Activated naive CD4-positive, alpha-beta T cell treated with Interleukin-2 at 50 U/mL for 16 hours (primary cell): Measurements from ENCODE around the gene R3HDM2.
"Not testable (repeated sequence)": the region's sequence is repeated elsewhere in the genome, so short reads cannot be mapped to it uniquely, and the experiment has no call there.

Experiments used
- DNase-seq: peaks from one replicate; pipeline ENCODE4 v3.0.0-alpha.2; 2020

Gene R3HDM2

GRCh38 chr12:57319678-57320469 lies 111.0 kb downstream of the R3HDM2 start:
- DNase-seq = no peak

- DNase-seq = no peak
These were observed 115.2 kb downstream of the R3HDM2 start for GRCh38 chr12:57315681-57316080.

DNA sequence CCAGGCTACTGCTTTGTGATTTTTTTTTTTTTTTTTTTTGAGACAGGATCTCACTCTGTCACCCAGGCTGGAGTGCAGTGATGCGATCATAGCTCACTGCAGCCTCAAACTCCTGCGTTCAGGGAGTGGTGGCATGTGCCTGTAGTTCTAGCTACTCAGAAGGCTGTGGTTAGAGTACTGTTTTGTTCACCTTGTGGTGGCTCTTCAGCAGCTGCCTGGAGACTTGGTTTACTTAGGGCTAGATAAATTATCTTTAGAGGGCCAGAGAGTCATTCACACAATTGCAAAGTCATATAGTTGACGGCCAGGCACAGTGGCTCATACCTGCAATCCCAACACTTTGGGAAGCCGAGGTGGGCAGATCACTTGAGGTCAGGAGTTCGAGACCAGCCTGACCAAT lies 118.6 kb downstream of the R3HDM2 start:
- DNase-seq = not testable (repeated sequence)

DNA sequence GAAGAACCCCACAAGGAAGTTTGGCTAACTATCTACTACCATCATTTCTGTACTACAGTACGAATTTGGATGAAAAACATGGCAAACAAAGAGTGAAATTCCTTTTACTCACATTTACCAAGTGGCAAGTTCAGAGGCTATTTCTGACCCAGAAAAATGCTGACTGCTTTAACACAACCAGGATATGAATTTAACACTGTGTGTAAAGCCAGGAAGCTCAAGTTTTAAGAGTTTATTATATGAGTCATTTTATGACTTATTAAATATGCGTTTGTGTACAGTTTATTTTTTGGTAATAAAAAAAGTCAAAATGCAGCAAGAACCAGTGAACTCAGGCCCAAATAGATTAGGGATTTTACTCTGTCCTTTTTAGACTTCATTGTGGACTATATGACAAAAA lies 121.4 kb downstream of the R3HDM2 start:
- DNase-seq = no peak

DNA sequence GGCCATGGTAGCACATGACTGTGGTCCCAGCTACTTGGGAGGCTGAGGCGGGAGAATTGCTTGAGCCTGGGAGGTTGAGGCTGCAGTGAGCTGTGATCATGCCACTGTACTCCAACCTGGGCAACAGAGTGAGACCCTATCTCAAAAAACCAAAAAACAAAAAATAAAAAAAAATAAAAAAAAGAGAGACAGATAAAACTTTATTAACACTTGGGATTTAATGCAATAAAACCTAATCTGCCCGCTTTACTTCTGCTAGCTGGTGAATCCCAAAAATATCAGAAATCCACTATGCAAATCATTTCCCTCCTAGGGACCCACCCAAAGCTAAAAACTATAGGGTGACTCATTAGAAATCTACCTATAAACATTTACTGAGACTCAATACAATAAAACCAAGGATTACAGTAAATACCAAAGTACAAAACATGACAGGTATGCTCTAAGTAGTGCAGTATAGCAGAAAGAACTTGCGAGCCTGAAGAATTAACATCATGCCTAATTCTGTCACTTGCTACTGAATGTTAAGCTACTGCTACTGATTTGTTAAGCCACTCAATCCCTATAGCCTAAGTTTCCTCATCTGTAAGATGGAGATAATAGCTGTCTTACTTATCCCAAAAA lies 129.8 kb downstream of the R3HDM2 start:
- DNase-seq = no peak

- DNase-seq = no peak
These were observed 131.3 kb downstream of the R3HDM2 start for GRCh38 chr12:57299514-57300016.

GRCh38 chr12:57296291-57296690 lies 134.6 kb downstream of the R3HDM2 start:
- no peak for DNase-seq

DNA sequence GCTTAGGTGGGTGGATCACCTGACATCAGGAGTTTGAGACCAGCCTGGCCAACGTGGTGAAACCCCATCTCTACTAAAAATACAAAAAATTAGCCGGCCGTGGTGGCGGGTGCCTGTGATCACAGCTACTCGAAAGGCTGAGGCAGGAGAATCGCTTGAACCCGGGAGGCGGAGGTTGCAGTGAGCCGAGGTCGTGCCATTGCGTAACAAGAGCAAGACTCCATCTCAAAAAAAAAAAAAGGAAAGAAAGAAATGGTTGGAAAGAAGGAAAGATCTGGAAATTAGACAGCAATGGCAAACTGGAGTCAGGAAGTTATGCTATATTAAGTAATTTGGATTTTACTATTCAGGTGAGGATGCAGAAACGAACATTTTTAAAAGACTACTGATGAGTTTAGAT lies 148.8 kb downstream of the R3HDM2 start:
- not testable (repeated sequence) for DNase-seq

DNA sequence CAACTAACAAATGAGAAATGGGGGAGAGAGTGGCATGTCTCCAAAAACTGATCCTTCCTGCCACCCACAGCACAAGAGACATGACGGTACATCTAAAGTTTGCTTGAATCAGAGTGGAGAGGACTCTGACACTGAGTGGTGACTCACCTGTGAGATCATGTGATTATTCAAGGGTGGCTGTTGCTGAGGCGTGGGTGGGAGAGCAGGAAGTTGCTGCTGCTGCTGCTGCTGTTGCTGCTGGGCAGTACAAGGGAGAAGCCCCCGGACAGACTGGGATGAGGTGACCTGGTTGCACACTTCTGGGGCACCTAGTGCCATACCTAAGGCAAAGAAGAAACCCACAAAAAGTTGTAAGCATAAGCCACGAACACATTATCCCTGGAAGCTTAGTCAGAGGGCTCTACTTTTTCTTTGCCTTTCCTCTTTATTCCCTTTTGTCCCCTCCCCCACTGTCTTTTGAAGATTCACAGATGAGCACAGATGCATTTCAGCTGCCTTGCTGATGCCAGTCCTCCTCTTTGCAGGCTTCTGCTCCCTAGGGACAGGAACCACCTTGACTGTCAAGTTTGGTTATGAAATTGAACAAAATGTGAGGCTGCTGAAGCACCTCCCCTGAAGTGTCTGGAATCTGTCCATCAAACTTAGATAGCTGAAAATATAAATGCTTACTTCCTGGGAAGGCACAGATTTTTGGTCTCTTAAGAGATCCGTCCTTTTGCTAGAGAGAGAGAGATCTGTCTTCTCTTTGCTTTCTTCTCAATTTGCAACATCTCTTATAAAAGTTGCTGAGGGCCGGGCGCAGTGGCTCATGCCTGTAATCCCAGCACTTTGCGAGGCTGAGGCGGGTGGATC lies 150.4 kb downstream of the R3HDM2 start:
- peak; percentile 75 for DNase-seq

DNA sequence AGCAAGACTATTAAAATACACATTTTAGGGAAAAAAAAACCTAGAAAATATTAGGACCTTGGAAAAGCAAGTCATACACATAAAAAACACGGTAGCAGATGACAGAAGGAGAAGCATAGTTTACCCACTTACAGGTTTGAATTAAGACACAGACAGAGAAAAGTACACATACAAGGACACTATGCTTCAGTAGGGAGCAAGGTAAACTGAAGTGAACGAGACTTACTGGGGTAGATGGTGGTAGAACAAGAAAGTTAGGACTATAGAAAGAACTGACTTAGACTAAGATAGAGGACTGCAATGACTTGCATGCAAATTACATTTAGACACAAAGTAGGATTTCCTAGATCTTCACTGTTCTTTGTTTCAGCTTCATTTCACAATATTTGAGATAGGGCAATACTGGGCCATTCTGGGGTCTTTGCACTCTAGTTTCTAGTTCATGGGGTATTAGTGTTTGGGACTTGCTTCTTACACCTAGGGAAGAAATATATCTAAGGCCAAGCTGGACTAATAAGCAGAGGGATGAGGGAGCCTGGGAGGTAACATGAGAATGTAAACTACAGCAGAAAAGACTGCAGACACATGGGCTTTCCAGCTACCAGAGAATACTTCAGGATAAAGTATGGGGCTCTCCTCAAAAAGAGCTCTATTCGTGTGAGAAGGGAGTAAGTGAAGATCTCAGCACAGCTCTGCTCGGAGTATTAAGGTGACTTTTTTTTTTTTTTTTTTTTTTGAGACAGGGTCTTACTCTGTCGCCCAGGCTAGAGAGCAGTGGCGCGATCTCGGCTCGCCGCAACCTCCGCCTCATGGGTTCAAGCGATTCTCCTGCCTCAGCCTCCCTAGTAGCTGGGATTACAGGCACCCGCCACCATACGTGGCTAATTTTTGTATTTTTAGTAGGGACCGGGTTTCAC lies 152.1 kb downstream of the R3HDM2 start:
- DNase-seq = no peak

DNA sequence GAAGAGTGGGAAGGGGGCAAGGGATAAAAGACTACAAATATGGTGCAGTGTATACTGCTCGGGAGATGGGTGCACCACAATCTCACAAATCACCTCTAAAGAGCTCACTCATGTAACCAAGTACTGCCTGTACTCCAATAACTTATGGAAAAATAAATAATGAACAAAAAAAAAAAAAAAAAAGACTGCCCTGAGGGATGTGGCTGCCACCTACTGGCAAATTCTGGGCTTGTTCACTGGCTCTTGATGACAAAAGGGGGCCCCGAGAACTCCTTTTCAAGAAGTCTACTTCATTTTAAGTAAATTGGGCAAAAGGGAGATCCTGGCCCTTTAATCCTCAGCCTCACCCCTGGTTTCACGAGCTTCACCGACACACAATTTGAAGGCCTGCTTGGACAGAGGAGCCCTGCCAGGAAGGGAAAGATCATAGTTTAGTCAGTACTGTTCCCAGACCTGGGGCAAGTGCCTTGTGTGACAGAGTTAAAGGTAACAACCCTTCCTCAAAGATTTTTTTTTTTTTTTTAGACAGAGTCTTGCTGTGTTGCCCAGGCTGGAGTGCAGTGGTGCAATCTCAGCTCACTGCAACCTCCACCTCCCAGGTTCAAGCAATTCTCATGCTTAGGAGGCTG lies 153.8 kb downstream of the R3HDM2 start:
- DNase-seq = no peak

- DNase-seq = not testable (repeated sequence)
These were observed 154.6 kb downstream of the R3HDM2 start for GRCh38 chr12:57276233-57276632.

DNA sequence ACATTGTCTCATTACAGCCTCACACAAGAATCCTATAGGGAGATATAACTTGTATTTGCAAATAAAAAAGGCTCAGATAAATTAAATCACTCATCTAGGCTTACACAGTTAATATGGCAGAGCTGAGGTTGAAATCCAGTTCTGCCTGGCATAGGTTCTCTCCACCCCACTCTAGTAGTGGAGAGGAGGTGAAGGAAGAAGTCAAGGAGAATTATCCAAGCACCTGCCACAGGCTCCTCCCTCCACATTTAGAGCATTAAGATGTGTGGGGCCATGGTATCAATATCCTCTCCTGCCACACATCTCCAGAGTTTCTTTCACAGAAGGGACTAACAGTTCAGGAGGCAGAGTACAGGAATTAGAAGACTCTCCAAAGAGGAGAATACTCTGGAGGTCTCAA lies 157.3 kb downstream of the R3HDM2 start:
- DNase-seq = no peak

GRCh38 chr12:57272337-57273151 lies 158.3 kb downstream of the R3HDM2 start:
- no peak for DNase-seq

DNA sequence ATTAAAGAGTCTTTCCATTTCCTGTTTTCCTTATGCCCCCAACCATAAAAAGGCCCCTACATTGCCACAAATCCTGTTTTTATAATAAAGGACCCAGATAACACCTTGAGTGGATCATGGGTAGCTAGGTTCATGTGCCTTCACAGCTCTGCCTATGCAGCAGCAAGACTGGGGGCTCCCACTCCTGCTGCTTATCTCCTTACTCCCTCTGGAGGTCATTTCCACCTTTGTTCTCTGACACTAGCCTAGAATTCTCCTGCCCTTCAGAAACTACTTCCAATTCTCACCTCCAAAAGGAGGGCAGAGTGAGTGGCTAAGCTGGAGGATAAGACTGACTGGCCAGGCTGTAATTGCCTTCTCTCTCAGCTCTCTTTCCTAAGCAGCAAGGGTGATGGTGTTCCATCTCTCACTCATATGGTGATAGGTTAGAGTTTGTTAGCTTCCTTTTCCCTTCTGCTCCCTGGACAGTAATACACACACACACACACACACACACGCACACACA lies 159.8 kb downstream of the R3HDM2 start:
- DNase-seq = no peak

- no peak for DNase-seq
These were observed 162.6 kb downstream of the R3HDM2 start for GRCh38 chr12:57268264-57268663.

DNA sequence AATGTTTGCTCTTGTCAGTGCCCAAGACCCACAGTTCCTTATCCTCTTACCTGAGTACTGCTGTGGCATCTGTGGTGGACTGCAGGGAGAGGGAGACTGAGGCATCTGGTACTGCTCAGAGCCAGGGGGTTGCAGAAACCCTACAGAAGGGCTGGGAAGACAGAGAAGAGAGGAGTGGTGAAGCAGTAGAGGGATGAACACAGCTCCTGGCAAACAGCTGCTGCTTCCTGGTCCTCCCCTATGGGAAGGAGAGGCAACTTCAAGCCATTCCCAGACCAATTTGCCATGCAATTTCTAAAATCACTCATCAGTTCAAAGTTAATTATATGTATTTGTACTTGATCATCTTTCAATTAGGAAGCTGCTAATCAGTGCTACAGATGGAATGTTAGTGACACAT lies 164.2 kb downstream of the R3HDM2 start:
- no peak for DNase-seq

GRCh38 chr12:57263096-57263495 lies 167.7 kb downstream of the R3HDM2 start:
- no peak for DNase-seq

DNA sequence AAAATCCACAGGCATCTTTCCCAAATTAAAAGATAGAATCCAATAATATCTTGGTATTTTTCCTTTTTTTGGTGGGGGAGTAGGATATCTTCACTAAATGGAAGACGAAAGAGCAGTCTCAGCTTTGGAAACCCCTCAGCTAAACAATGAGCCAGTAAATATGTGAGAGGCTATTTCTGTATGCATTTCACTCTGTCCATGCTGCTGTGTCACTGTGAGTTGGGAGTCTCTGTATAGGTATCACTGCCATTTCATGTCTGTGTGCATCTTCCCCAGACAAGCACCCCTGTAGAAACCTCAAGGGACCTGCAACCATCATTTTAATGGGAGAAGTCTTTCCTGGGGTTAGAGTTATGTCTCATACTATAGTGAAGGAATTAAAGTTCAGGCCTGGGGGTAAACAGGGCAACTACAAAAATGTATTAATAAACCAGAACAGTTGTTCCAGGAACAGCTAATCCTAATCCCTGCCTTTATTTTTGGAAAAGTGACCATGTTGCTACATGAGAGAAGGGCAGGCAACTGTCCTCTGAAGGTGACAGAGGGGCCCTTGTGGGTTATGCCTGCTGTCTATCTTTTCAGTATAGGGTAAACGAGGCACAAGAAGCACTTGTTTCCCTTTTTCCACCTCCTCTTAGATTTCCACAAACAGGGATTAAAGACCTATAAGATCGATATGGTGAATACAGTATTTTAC lies 168.6 kb downstream of the R3HDM2 start:
- DNase-seq = no peak

DNA sequence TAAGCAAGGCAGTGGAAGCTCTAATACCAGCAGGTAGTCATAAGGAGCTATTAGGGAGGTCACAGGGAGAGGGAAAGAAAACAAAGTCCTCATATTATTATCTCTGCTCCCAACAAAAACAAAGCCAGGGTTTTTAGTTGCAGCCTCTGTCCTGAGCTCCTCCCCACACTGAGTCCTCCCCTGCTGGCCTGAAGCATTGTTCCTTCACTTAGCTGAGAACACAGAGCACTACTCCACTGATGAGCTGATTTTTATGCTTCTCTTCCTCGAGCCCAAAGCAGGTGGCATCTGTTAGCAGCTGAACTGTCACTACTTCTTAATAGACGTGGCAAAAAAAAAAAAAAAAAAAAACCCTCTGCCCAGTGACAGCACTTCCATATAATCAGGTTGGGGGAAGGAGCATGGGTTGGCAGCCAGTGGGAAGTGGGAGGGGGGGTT lies 169.4 kb downstream of the R3HDM2 start:
- no peak for DNase-seq
